ENCODE data around the gene PNCK.

Gene PNCK

DNA sequence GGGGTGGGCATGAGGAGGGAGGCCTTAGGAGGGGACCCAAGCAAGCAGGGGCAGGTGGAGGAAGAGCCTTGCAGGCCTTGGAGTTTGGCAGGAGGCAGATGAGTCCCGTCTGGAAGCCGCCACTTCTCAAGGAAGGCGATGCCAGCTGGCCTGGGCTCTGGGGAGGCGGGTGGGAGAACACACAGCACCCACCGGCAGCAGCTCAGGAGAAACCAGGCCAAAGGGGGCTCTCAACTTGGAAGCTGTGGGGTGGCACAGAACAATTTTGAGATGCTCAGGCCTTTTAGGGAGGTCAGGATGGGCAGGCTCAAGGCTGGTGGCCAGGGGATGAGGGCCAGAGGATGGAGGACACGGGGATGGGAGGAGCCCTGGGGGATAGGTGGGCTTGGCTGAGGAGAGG, 38.2 kb downstream of the PNCK start:
- Histone ChIP-seq H3K27me3 (replicated peaks; ENCODE audit: insufficient read depth, low read length) (peaks cover 74% of the 10 kb centered on the region), H3K27ac (ENCODE audit: low read length) (no peak overlapping the region), H3K4me3 (ENCODE audit: low read length) (no peak overlapping the region), H3K9me3 (replicated peaks; ENCODE audit: insufficient read depth, low read length) (no peaks in the 10 kb centered on the region), H3K36me3 (replicated peaks; ENCODE audit: insufficient read depth, low read length) (no peaks in the 10 kb centered on the region), H3K9ac (ENCODE audit: low read length) (no peak overlapping the region), H3K4me2 (ENCODE audit: low read depth, low read length) (no peak overlapping the region), H3K9me2 (replicated peaks; ENCODE audit: insufficient read depth, low read length) (no peaks in the 10 kb centered on the region), H3K4me1 (ENCODE audit: low read length) (no peaks in the 10 kb centered on the region), H4K20me1 (ENCODE audit: insufficient read depth, low read length) (no peaks in the 10 kb centered on the region), H3F3A (ENCODE audit: insufficient read depth, low read length) (no peaks in the 10 kb centered on the region), H2AFZ (ENCODE audit: low read length) (no peak overlapping the region), H3K79me2 (ENCODE audit: low read length) (no peaks in the 10 kb centered on the region)
- DNase-seq, result no peak
- TF ChIP-seq EZH2 (optimal IDR thresholded peaks at IDR 0.05; ENCODE audit: low read depth, low read length) (no peak), EZH2phosphoT487 (IDR thresholded peaks at IDR 0.05; ENCODE audit: low read length) (no peak)
- TF ChIP-seq, protein P1, sequence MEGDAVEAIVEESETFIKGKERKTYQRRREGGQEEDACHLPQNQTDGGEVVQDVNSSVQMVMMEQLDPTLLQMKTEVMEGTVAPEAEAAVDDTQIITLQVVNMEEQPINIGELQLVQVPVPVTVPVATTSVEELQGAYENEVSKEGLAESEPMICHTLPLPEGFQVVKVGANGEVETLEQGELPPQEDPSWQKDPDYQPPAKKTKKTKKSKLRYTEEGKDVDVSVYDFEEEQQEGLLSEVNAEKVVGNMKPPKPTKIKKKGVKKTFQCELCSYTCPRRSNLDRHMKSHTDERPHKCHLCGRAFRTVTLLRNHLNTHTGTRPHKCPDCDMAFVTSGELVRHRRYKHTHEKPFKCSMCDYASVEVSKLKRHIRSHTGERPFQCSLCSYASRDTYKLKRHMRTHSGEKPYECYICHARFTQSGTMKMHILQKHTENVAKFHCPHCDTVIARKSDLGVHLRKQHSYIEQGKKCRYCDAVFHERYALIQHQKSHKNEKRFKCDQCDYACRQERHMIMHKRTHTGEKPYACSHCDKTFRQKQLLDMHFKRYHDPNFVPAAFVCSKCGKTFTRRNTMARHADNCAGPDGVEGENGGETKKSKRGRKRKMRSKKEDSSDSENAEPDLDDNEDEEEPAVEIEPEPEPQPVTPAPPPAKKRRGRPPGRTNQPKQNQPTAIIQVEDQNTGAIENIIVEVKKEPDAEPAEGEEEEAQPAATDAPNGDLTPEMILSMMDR (IDR thresholded peaks at IDR 0.05; ENCODE audit: low read length), result no peak

DNA sequence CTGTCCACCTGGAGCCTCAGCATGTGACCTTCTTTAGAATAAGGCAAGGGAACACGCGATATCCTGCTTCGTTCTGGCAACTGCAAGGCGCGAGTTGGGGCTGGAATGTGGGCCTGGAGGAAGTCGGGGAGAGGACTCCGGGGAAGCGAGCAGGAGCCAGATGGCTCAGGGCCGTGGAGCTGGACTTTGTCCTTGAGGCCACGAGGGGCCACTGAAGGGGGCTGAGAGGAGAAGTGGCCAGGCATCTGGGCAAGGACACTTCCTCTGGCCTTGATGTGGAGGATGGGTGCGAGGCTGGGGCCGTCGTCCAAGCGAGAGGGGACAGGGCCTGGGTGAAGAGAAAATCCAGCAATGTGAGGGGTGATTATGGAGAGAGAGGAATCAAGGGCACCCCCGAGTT, 38.8 kb downstream of the PNCK start:
- Histone ChIP-seq H3K27ac (ENCODE audit: low read length) (no peak overlapping the region), H3K36me3 (replicated peaks; ENCODE audit: insufficient read depth, low read length) (no peaks in the 10 kb centered on the region), H3F3A (ENCODE audit: insufficient read depth, low read length) (no peaks in the 10 kb centered on the region), H3K4me3 (ENCODE audit: low read length) (no peak overlapping the region), H3K9ac (ENCODE audit: low read length) (no peak overlapping the region), H4K20me1 (ENCODE audit: insufficient read depth, low read length) (no peaks in the 10 kb centered on the region), H2AFZ (ENCODE audit: low read length) (no peak overlapping the region), H3K9me2 (replicated peaks; ENCODE audit: insufficient read depth, low read length) (no peaks in the 10 kb centered on the region), H3K27me3 (replicated peaks; ENCODE audit: insufficient read depth, low read length) (peaks cover 74% of the 10 kb centered on the region), H3K9me3 (replicated peaks; ENCODE audit: insufficient read depth, low read length) (no peaks in the 10 kb centered on the region), H3K79me2 (ENCODE audit: low read length) (no peaks in the 10 kb centered on the region), H3K4me2 (ENCODE audit: low read depth, low read length) (no peak overlapping the region), H3K4me1 (ENCODE audit: low read length) (no peaks in the 10 kb centered on the region)
- no peak for TF ChIP-seq EZH2 (optimal IDR thresholded peaks at IDR 0.05; ENCODE audit: low read depth, low read length)
- no peak for TF ChIP-seq EZH2phosphoT487 (IDR thresholded peaks at IDR 0.05; ENCODE audit: low read length)
- no peak for DNase-seq

DNA sequence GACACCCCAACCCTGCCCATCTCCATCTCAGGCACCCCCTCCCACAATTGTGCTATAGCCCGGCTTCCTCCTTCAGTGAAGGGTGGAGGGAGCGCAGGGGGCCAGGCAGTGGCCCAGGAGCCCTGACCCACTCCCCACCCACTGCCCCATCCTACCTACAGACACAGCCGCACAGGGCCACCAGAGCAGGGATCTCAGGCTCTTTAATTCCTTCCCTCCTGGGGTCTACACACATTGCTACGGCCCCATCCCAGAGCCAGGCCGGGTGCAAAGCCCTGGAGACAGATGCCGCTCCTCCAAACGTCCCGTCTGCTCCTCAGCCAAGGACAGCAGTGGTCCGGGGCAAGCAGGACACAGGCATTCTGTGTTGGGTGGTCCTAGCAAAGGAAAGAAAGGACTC, 39.4 kb downstream of the PNCK start:
- Histone ChIP-seq H3K36me3 (replicated peaks; ENCODE audit: insufficient read depth, low read length) (no peaks in the 10 kb centered on the region), H3K9ac (ENCODE audit: low read length) (no peak overlapping the region), H3K9me3 (replicated peaks; ENCODE audit: insufficient read depth, low read length) (no peaks in the 10 kb centered on the region), H3K4me2 (ENCODE audit: low read depth, low read length) (no peak overlapping the region), H3K27me3 (replicated peaks; ENCODE audit: insufficient read depth, low read length) (peaks cover 72% of the 10 kb centered on the region), H4K20me1 (ENCODE audit: insufficient read depth, low read length) (no peaks in the 10 kb centered on the region), H3K9me2 (replicated peaks; ENCODE audit: insufficient read depth, low read length) (no peaks in the 10 kb centered on the region), H3K79me2 (ENCODE audit: low read length) (no peaks in the 10 kb centered on the region), H3K4me1 (ENCODE audit: low read length) (no peaks in the 10 kb centered on the region), H3K4me3 (ENCODE audit: low read length) (no peak overlapping the region), H3K27ac (ENCODE audit: low read length) (no peak overlapping the region), H3F3A (ENCODE audit: insufficient read depth, low read length) (no peaks in the 10 kb centered on the region), H2AFZ (ENCODE audit: low read length) (no peak overlapping the region)
- DNase-seq, result no peak
- TF ChIP-seq EZH2phosphoT487 (IDR thresholded peaks at IDR 0.05; ENCODE audit: low read length), result no peak
- TF ChIP-seq, protein P1 (IDR thresholded peaks at IDR 0.05; ENCODE audit: low read length), result no peak
- no peak for TF ChIP-seq EZH2 (optimal IDR thresholded peaks at IDR 0.05; ENCODE audit: low read depth, low read length)

DNA sequence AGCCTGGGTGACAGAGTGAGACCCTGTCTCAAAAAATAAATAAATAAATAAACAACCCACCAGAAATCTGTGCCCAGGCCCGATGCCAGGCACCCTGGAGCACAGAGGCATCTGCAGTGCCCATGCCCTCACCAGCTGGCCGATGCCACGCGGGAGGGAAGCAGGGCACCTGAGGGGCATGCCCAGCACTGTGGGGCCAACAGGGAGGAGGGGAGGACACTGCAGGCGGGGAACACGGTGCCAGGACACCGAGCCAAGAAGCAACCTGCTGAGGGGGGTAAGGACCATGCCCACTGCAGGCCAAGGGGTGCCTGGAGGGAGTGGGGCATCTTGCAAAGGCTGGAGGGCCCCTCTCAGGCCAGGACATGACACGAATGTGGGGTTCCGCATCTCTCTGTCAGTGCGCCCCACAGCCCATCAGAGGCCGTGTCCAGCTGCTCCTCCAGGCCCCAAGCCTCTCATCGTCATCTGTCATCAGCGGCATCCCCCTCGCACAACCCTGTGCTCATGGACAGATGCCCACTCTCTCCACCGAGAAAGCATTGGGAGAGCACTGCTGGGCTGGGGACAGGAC, 39.9 kb downstream of the PNCK start:
- Histone ChIP-seq H3K9ac (ENCODE audit: low read length) (no peak overlapping the region), H3K9me3 (replicated peaks; ENCODE audit: insufficient read depth, low read length) (no peaks in the 10 kb centered on the region), H4K20me1 (ENCODE audit: insufficient read depth, low read length) (no peaks in the 10 kb centered on the region), H3K27me3 (replicated peaks; ENCODE audit: insufficient read depth, low read length) (peaks cover 69% of the 10 kb centered on the region), H3K4me1 (ENCODE audit: low read length) (no peaks in the 10 kb centered on the region), H3K4me3 (ENCODE audit: low read length) (no peak overlapping the region), H3K9me2 (replicated peaks; ENCODE audit: insufficient read depth, low read length) (no peaks in the 10 kb centered on the region), H3K27ac (ENCODE audit: low read length) (no peak overlapping the region), H3K79me2 (ENCODE audit: low read length) (no peaks in the 10 kb centered on the region), H3K36me3 (replicated peaks; ENCODE audit: insufficient read depth, low read length) (no peaks in the 10 kb centered on the region), H3F3A (ENCODE audit: insufficient read depth, low read length) (no peaks in the 10 kb centered on the region), H3K4me2 (ENCODE audit: low read depth, low read length) (no peak overlapping the region), H2AFZ (ENCODE audit: low read length) (no peak overlapping the region)
- DNase-seq, result no peak
- TF ChIP-seq EZH2 (optimal IDR thresholded peaks at IDR 0.05; ENCODE audit: low read depth, low read length) (no peak), EZH2phosphoT487 (IDR thresholded peaks at IDR 0.05; ENCODE audit: low read length) (no peak)
- TF ChIP-seq, protein P1 (IDR thresholded peaks at IDR 0.05; ENCODE audit: low read length), result no peak
